ENCODE results near the gene SOX6. TPM values are rescaled to one million over a fixed set of nuclear protein-coding genes. Genes with fewer than 3 reads are reported as not detected.
A peak's percentile ranks its signal among the peaks of the same experiment; 100 is the strongest.

The SOX6 gene
- total RNA-seq, 1 experiment from 2014 or later = 0.84 TPM

GRCh38 chr11:16321148-16321547 is 35.2 kb downstream of the SOX6 start:
- peak; percentile 71 for DNase-seq (ENCODE audit: low read depth)

DNA sequence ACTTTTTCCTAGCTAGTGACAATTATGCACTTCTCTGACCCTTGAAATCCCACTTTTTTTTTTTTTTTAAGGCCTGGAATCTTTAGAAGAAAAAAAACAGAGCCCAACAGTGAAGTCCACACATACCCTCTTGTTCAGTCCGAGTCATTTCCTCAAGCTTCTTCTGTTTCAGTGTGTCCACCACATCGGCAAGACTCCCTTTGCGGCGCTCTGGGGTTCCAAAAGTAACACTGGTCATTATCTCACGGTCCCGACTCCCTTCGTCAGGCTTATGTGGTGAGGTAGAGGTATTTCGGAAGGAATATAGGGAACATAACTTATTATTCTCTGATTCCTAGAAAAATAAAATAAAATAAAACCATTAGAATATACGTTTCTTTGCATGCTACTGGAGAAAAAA is 38.0 kb downstream of the SOX6 start:
- peak; percentile 44 for DNase-seq (ENCODE audit: low read depth)

- no peak for DNase-seq (ENCODE audit: low read depth)
Measured at GRCh38 chr11:16317712-16318111, 38.6 kb downstream of the SOX6 start.

GRCh38 chr11:16313846-16314245 is 42.5 kb downstream of the SOX6 start:
- no peak for DNase-seq (ENCODE audit: low read depth)

GRCh38 chr11:16312233-16312765 is 44.0 kb downstream of the SOX6 start:
- no peak for DNase-seq (ENCODE audit: low read depth)

DNA sequence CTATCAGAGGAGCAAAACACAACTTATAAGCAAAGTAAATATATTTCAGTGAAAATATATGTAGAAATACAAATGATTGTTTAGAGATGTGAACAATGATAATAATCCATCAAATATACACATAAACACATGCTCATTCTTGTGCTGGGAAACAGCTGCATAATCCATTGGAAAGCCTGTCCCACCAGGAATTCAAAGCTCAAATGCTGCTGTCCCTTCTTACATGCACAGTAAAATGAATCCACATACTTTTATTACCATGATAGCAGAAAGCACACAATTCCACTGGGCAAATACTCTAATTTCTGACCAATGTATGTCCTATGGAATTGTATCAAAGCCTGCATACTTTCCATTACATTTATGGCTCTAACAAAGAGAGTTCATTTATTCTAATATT is 44.5 kb downstream of the SOX6 start:
- DNase-seq (ENCODE audit: low read depth) = no peak

DNA sequence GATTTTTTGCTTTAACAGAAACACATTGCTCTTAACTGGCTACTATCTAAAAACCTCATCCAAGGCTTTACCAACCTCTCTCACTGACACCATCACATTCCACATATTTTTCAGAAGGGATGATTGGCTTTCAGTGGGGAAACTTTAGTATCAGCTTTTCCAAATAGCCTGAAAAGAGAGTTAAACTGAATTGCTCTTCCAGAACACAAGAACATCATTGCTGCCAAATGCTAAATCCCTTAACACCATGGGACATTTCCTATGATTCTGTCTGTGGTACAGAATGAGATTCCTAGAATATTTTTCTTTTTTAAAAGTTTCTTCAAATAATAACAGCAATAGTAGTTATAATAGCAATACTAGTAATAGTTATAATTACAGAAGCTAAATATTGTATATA is 45.4 kb downstream of the SOX6 start:
- DNase-seq (ENCODE audit: low read depth) = no peak

- DNase-seq (ENCODE audit: low read depth) = no peak
Measured at GRCh38 chr11:16309226-16309625, 47.1 kb downstream of the SOX6 start.

GRCh38 chr11:16301462-16301861 is 54.9 kb downstream of the SOX6 start:
- DNase-seq (ENCODE audit: low read depth) = peak; percentile 1

GRCh38 chr11:16299884-16300782 is 56.2 kb downstream of the SOX6 start:
- no peak for DNase-seq (ENCODE audit: low read depth)

GRCh38 chr11:16299390-16299789 is 57.0 kb downstream of the SOX6 start:
- DNase-seq (ENCODE audit: low read depth) = no peak

GRCh38 chr11:16297332-16297731 is 59.0 kb downstream of the SOX6 start:
- DNase-seq (ENCODE audit: low read depth) = no peak

DNA sequence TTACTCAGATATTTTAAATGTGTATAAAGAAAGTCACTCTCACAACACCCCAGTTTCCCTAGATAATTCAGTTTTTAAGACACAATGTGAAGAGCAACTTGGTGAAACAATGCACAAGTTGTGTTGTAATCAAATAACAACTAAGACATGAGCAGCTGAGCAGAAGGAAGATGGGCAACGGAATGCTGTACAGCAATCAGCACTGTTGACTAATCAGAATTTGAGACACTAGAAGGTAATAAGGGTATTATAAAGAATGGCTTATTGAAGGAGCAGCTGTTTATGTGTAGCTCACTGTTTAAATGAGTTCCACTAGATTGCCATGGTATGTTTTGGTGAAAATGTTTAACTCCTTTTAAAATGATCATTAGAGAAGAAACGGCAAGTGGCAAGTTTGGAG is 60.1 kb downstream of the SOX6 start:
- DNase-seq (ENCODE audit: low read depth) = no peak

DNA sequence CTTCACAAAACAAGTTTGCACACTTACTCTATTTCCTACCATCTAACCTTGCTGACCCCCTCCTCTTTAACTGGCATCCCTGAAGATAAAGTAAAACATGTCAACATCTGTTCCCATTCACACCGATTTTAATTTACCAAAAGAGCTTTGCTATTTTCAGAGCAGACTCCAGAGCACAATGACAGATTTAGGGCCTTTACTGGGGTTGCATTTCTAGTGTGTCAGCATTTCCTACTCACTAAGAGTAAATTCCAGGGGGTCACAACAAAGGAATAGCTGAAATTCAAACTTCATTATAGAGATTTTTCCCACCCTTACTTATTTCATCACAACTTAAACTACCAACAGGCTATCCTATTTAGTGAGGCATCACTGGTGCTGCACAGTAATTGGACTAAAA is 60.8 kb downstream of the SOX6 start:
- DNase-seq (ENCODE audit: low read depth) = no peak

DNA sequence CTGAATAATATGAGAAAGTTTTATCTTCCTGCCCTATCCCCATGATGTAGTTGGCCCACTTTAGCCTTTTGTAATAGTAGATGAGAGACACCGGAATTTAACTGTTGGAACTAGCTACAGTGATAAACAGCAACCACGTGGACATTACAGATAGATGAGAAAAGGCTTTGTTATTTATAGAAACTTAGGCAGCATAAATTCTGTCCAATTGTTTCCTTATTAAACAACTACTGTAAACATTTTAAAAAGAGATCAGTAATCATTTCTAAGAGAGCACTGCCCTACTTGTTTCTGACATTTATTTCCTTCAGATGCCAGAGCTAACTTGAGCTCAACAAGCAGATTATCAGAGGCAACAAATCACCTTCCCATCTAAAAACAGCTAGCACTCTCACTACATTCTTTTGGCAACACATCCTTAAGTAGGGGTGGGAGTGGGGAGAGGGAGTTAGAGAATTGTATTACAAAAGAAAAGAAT is 63.1 kb downstream of the SOX6 start:
- no peak for DNase-seq (ENCODE audit: low read depth)

GRCh38 chr11:16292167-16292859 is 64.0 kb downstream of the SOX6 start:
- DNase-seq (ENCODE audit: low read depth) = no peak

DNA sequence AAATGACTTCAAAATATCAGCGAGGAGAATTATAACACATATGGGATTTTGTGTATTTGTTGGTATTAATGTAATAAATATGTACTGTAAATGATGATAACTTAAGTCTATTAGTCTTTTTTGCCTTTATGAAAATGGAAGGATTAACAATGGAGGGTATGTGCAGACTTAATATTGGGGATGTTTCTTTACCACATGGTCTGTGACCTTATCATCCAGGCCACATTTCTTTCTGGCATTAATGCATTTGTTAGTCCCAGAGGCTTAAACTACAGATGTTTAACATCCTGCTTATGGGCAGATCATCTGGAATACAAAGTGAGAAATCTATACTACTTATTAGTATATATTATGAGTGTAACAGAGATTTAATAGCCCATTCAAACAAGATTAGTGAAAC is 64.6 kb downstream of the SOX6 start:
- no peak for DNase-seq (ENCODE audit: low read depth)

- no peak for DNase-seq (ENCODE audit: low read depth)
Measured at GRCh38 chr11:16289541-16289940, 66.8 kb downstream of the SOX6 start.

DNA sequence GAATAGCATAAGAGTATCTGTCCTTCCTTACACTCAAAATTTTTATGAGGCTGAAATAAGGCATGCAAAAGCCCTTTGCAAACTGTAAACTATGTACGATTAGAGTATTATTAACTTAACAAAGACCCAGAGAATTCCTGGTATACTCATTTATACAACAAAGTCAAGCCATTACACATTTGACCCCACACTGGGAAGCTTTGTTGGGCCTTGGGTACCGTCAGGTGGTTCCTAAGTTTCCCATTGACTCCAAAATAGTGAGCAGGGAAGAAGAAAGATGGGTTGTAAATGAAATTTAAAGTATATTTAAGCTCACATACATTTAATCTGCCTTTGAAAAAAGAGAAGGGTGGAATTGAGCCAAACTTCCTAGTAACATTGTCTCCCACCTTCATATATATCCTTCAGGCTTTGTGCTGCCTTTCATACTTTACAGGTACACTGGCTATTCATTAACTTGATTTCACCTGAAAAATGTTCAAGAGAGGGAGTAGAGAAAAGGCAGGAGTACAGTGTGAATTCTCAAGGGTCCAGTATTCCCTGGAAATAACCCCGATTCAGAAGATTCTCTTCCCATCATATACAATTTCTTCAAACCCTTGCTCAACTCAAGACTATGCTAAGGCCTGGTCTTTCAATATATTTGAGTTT is 68.6 kb downstream of the SOX6 start:
- DNase-seq (ENCODE audit: low read depth) = no peak

DNA sequence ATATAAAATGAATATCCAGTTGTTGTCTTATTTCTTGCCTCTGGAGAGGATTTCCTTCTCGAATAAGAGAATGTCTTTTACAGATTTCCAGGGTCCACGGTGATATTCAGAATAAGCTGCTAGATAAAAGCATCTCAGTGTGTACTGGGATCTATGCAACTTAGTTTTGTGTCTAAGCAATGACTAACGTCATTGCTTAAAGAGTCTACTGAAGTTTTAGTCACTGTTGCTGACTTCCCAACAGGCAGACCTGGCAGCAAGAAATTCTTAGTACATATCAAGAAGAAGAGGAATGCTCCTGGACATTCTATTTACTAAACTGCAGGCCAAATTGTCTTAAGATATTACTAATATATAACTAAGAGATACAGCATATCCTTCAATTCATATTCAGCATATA is 70.3 kb downstream of the SOX6 start:
- DNase-seq (ENCODE audit: low read depth) = no peak

DNA sequence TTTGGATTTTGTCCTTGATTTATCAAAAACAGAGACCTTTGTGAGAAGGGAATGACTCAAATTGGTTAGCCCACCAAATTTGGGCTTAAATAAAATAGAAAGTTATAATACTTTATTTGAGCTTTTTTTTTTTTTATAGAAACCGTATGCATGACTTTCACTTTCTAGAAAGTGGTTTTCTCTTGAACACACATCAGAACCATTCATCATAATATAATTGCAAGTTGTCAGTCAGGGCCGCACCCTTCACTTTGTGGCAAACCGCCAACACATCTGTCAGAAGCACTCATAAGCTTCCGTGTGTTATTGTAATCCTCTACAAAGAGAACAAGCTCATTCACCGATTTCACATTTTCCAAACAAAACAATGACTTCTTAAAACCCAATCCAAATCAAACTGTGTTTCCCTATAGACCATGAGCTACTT is 76.1 kb downstream of the SOX6 start:
- DNase-seq (ENCODE audit: low read depth) = peak; percentile 33

GRCh38 chr11:16279524-16279923 is 76.8 kb downstream of the SOX6 start:
- no peak for DNase-seq (ENCODE audit: low read depth)
